ENCODE data around the gene MYL4.
"Not testable (repeated sequence)": the region's sequence is repeated elsewhere in the genome, so short reads cannot be mapped to it uniquely, and the experiment has no call there.

The MYL4 gene

GRCh38 chr17:47208744-47209488 lies at the start of gene MYL4:
Gene MYL4 (plus strand): TSS chr17:47209348. CDS start chr17:47209423, 75 bp downstream.
- no peak for DNase-seq

- DNase-seq: no peak
Measured at GRCh38 chr17:47162013-47162622, 47.0 kb upstream of the MYL4 start.

- DNase-seq: no peak
Measured at GRCh38 chr17:47164263-47164662, 44.9 kb upstream of the MYL4 start.

GRCh38 chr17:47165137-47165536 lies 44.0 kb upstream of the MYL4 start:
- DNase-seq: no peak

GRCh38 chr17:47166854-47167253 lies 42.3 kb upstream of the MYL4 start:
- not testable (repeated sequence) for DNase-seq

- DNase-seq: not testable (repeated sequence)
Measured at GRCh38 chr17:47168896-47169295, 40.3 kb upstream of the MYL4 start.

- DNase-seq: no peak
Measured at GRCh38 chr17:47170710-47171109, 38.4 kb upstream of the MYL4 start.

GRCh38 chr17:47172696-47173565 lies 36.2 kb upstream of the MYL4 start:
- no peak for DNase-seq

GRCh38 chr17:47174823-47175222 lies 34.3 kb upstream of the MYL4 start:
- DNase-seq: not testable (repeated sequence)

GRCh38 chr17:47176389-47176826 lies 32.7 kb upstream of the MYL4 start:
- DNase-seq: no peak

- no peak for DNase-seq
Measured at GRCh38 chr17:47177261-47177660, 31.9 kb upstream of the MYL4 start.

GRCh38 chr17:47179141-47179540 lies 30.0 kb upstream of the MYL4 start:
- DNase-seq: no peak

- no peak for DNase-seq
Measured at GRCh38 chr17:47180337-47180736, 28.8 kb upstream of the MYL4 start.

- not testable (repeated sequence) for DNase-seq
Measured at GRCh38 chr17:47180988-47181387, 28.2 kb upstream of the MYL4 start.

GRCh38 chr17:47184681-47185080 lies 24.5 kb upstream of the MYL4 start:
- DNase-seq: no peak

GRCh38 chr17:47188271-47188875 lies 20.8 kb upstream of the MYL4 start:
- DNase-seq: peak; percentile 20

GRCh38 chr17:47188876-47189731 lies 20.0 kb upstream of the MYL4 start, which contains the start of gene CDC27:
Gene CDC27 (minus strand): TSS chr17:47189295. CDS start chr17:47189172, 123 bp downstream.
- DNase-seq: peak; percentile 98

GRCh38 chr17:47189732-47190237 lies 19.4 kb upstream of the MYL4 start:
- no peak for DNase-seq

GRCh38 chr17:47190243-47190642 lies 18.9 kb upstream of the MYL4 start:
- DNase-seq: no peak

- DNase-seq: no peak
Measured at GRCh38 chr17:47190770-47191169, 18.4 kb upstream of the MYL4 start.

- DNase-seq: peak; percentile 40
Measured at GRCh38 chr17:47192554-47192953, 16.6 kb upstream of the MYL4 start.

Data from NCI-H146 (cell line).